HG03520 (cell line): ENCODE measurements around the gene EP400.
"Not testable (repeated sequence)": the region's sequence is repeated elsewhere in the genome, so short reads cannot be mapped to it uniquely, and the experiment has no call there.

Experiments
- ATAC-seq: cut with Tn5 transposase; IDR thresholded peaks from one replicate; pipeline ENCODE4 v1.9.1; 2021; ENCODE audit warnings: mild to moderate bottlenecking, moderate library complexity; ENCODE audit not compliant: unreplicated experiment

EP400 gene

DNA sequence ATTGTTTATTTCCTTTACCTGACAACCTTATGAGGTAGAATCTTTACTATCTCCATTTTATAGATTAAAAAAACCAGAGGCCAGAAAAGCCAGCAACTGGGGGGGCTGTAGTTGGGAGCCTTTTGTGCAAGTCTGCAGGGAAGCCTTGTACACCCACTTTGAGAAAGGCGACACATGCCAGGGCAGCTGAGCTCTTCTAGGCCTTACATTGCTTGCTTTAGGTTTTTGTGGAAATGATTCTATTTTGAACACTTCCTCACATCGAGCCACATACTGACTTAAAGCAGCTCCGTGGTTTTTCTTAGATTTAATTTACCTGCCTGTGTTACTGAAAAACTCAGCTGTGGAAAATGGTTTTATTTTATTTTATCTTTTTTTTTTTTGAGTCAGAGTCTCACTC is 34.6 kb downstream of the EP400 start:
- no peak for ATAC-seq

GRCh38 chr12:131985510-131985875 is 35.8 kb downstream of the EP400 start:
- not testable (repeated sequence) for ATAC-seq

DNA sequence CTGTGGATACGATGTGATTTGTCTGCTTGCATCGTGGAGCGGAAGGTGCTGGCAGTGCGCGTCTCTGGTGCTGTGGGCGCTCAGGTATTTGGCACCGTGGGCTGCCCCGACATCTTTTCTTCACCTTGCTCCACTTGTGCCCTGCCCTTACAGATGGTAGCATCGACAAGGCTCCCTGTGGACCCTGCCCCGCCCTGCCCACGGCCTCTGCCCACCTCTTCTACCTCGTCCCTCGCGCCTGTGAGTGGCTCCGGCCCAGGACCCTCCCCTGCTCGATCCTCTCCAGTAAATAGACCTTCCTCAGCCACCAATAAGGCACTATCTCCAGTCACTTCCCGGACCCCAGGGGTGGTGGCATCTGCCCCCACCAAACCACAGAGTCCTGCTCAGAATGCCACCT is 36.6 kb downstream of the EP400 start:
- no peak for ATAC-seq

GRCh38 chr12:131986910-131987309 is 37.2 kb downstream of the EP400 start:
- no peak for ATAC-seq

- ATAC-seq, result no peak
These were observed 37.8 kb downstream of the EP400 start for GRCh38 chr12:131987552-131987951.

- ATAC-seq, result no peak
These were observed 38.5 kb downstream of the EP400 start for GRCh38 chr12:131988054-131988796.

- no peak for ATAC-seq
These were observed 39.3 kb downstream of the EP400 start for GRCh38 chr12:131989021-131989420.

DNA sequence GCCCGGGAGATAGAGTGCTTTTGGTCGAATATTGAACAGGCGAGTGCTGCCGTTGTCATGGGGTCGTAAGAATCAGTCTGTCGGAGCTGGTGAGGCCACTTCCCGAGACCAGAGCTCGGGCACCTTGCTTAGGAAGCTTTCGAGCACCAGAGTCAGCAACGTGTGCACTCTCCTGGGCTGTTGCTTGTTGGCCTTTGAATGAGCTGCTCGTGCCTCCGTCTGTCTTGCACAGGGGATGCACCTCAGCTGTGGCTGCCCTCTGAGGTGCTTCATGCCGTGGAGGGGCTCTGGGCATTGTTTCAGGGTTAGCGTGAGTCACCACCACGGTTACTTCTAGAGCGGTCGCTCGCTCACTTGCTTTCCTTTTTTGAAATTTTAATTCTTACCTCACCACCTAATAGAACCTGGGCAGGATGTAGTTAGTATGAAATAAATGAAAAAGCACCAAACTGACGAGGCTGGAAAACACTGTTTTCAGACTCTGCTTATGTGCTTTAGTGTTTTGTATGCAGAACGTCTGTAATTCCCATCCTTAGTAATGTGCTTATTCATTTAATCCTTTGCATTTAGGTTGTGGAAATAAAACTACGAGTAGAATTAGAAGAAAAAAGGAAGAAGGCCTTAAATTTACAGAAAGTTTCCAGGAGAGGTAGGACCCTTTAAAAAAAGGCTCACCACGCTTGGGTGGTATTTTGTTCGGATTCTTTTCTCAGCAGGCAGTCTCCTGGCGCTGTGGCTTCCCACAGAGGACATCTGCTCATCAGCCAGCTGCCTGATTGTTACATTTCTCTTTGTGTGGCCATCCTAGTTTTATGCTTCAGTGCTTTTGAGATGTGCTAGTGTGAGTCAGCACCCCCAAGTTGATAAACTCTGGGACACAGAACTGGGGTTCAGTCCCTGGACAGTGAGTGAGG is 40.6 kb downstream of the EP400 start:
- ATAC-seq, result no peak

GRCh38 chr12:131990980-131991305 is 41.2 kb downstream of the EP400 start:
- ATAC-seq, result no peak

GRCh38 chr12:131991816-131992430 is 42.2 kb downstream of the EP400 start:
- ATAC-seq, result no peak

- ATAC-seq, result peak; percentile 53
These were observed 44.8 kb downstream of the EP400 start for GRCh38 chr12:131994589-131994988.

DNA sequence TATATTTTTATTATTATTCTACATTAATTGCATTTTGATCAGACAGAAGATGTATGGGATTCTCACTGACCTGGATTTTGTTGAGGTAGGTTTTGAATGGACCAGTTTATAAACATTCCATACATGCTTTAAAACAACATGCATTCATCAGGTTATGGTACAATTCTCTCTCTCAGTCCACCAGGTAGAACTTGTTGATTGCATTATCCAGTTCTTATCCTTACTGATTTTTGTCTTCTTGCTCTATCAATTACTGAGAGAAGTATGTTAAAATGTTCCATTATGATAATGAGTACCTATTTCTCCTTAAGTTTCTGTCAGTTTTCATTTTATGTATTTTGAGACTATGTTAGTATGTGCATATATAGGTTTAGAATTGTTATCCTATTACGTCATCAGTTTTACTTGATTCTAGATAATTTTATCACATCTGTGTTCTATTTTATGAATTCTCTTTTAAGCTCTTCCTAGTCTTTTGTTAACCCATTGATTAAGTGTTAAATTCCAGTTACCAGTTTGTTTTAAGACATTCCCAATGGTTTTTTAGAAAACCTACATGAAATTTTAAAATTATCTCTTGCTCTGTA is 50.6 kb downstream of the EP400 start:
- no peak for ATAC-seq

DNA sequence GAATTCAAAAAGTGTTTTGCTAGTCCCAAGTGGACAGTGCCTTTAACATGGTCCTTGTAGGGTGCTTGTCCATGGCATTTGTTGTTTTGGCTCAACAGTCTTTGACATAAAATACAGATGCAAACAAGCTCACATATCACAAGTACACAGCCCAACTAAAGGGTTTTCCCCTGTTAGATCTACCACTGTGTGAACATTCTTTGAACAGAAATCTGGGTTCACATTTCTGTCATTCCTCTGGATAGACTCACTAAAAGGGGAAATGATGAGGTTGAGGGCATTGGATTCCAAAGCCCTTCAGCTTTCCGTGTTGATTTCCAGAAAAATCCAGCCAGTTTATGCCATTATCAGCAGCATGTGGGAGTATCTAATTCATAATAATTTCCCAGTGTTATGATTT is 54.1 kb downstream of the EP400 start:
- no peak for ATAC-seq

- no peak for ATAC-seq
These were observed 55.2 kb downstream of the EP400 start for GRCh38 chr12:132004946-132005345.

- ATAC-seq, result no peak
These were observed 56.4 kb downstream of the EP400 start for GRCh38 chr12:132006056-132006680.

GRCh38 chr12:132007041-132007440 is 57.3 kb downstream of the EP400 start:
- ATAC-seq, result no peak

DNA sequence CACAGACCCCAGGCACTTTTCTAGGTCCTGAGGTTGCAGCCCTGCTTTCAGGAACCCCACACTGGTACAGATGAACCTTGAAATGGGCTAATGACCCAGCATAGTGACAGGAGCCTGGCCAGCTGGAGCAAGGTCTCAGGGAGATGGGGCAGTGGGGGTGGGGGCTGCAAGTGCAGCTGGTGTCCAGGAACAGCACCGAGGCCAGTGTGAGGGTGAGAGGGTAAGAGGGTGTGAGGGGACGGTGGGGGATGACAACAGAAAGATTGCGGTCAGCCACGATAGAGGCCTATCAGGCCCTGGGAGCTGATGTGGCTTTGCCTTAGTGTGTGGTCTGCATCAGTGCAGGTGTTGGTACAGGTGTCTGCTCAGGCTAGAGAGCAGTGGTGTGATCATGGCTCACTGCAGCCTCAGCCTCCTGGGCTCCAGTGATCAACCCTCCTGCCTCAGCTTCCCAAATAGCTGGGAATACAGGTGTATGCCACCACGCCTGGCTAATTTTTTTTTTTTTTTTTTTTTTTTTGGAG is 59.7 kb downstream of the EP400 start:
- no peak for ATAC-seq

DNA sequence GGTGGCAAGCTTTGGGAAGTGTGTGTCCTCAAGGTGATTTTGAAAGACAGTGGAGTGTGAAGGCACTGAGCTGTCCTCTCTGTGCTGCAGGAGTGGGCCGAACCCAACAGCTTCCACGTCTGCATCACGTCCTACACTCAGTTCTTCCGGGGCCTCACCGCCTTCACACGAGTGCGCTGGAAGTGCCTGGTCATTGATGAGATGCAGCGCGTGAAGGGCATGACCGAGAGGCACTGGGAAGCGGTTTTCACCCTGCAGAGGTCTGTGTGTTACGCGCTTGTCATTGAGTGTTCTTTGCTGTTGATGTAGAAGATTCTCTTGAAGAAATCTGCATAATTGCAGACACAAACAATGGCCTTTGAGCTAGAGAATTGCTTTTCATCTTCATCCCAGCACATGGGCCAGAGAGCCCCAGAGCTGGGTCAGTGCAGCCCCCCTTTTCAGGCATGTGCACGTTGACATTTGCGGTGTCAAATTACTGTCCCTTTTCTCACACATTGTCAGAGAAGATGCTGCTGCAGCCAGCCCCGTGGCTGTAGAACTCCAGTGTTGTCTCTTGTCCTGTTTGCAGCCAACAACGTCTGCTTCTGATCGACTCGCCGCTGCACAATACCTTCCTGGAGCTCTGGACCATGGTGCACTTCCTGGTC is 63.3 kb downstream of the EP400 start:
- no peak for ATAC-seq

GRCh38 chr12:132014092-132014914 is 64.6 kb downstream of the EP400 start:
- no peak for ATAC-seq
